Adrenal gland (tissue), 12 donors: ENCODE measurements around the gene VWDE. TPM values are rescaled to one million over a fixed set of nuclear protein-coding genes. Genes with fewer than 3 reads are reported as not detected.

ENCODE experiments used
- DNase-seq, 7 donors: peaks; one replicate each; pipeline ENCODE4 v3.0.0-alpha.2; 2019 to 2020
- H3K27ac ChIP-seq, 5 donors: fragments of 200-600 bp; sonication (generic) in 4 of 5; 1 replicate in 3 of 5; 2 replicates in 2 of 5; pipeline versions ENCODE4 v1.5.1 to v1.8.0; 2016 to 2020; ENCODE audit warnings: mild to moderate bottlenecking in 1 of 5
- H3K27me3 ChIP-seq: fragments of 200-600 bp; 2 replicates; pipeline ENCODE4 v1.8.0; 2021
- H3K36me3 ChIP-seq, 2 donors: fragments of 200-600 bp; replicated peaks in 1 of 2; 1 replicate in 1 of 2; 2 replicates in 1 of 2; pipeline versions ENCODE4 v1.5.1 to v1.8.0; 2018 to 2022
- H3K4me1 ChIP-seq, 2 donors: fragments of 200-600 bp; replicated peaks in 1 of 2; 1 replicate in 1 of 2; 2 replicates in 1 of 2; pipeline versions ENCODE4 v1.5.1 to v1.8.0; 2018 to 2021
- H3K4me3 ChIP-seq, 4 donors: fragments of 200-600 bp; sonication (generic) in 3 of 4; one replicate each; pipeline ENCODE4 v1.5.1; 2016 to 2018
- H3K9me3 ChIP-seq, 3 donors: fragments of 200-600 bp; sonication (generic) in 1 of 3; replicated peaks in 1 of 3; 1 replicate in 2 of 3; 2 replicates in 1 of 3; pipeline versions ENCODE4 v1.5.1 to v1.8.0; 2016 to 2021
- POLR2A ChIP-seq, 2 donors: fragments of 450-650 bp; IDR thresholded peaks; one replicate each; pipeline ENCODE4 v1.6.1; 2017; ENCODE audit warnings: antibody characterized with exemption in 2 of 2, mild to moderate bottlenecking in 2 of 2, moderate library complexity in 1 of 2
- WGBS, 4 donors: extraction: QIAGEN DNeasy Blood & Tissue Kit in 2 of 4; methylation state at CpG; one replicate each; pipeline versions ENCODE4 v1.1.5 to v1.1.7; 2013 to 2017; 5-methylcytosine and 5-hydroxymethylcytosine counted together
- intact Hi-C, 2 donors: fragments of 100-400 bp; cut with DNase I; formaldehyde crosslinking; loops; one replicate each; pipeline versions ENCODE4 v1.14.1 to v1.15.0; 2022 to 2023
- polyA plus RNA-seq, 3 donors: library from polyadenylated mRNA; stranded (reverse); fragments of 200-250 nt in 2 of 3; fragments of 350-450 nt in 1 of 3; fragmentation: Illumina TruSeq in 1 of 3; extraction: RNeasy Lipid Tissue Mini Kit (QIAGEN cat#74804) in 1 of 3; gene quantifications; one replicate each; pipeline ENCODE4 v1.2.3, GENCODE V29; 2013 to 2014
- total RNA-seq, 9 donors: library from RNA; depleted of rRNA in 4 of 9; stranded (reverse); fragments of >200 nt in 4 of 9; fragments of 120-200 nt in 1 of 9; fragmentation: NEBNext Ultra II Directional in 1 of 9; extraction: Animal tissue kit (Norgen Biotek cat#: 25700) in 1 of 9; gene quantifications; one replicate each; pipeline versions ENCODE4 v1.1.0 to v1.2.4, GENCODE V29; 2013 to 2023
- TF ChIP-seq, protein P1 (sequence below), 6 experiments: fragments of 450-650 bp in 4 of 6; fragments of 200-600 bp in 2 of 6; sonication (generic) in 1 of 6; IDR thresholded peaks; 1 replicate in 5 of 6; 2 replicates in 1 of 6; pipeline versions ENCODE4 v1.5.1 to v1.8.0; 2016 to 2021; ENCODE audit warnings: antibody characterized with exemption in 6 of 6, mild to moderate bottlenecking in 2 of 6, moderate library complexity in 1 of 6
- donor health status: healthy with polysubstance abuse.
- donor health status: Bipolar disorder and iron deficiency.
- donor health status: DM: yes; HTN: yes; CAD: no.
- donor health status: DM: no; HTN: no; CAD: no.
- donor health status: DM: no; HTN: no; CAD: no.
- donor health status: DM: yes; HTN: yes; CAD: no.

The VWDE gene
- total and polyA plus RNA-seq, 12 donors = 0.26 to 11.1 (median 0.95) TPM; not detected in 2

DNA sequence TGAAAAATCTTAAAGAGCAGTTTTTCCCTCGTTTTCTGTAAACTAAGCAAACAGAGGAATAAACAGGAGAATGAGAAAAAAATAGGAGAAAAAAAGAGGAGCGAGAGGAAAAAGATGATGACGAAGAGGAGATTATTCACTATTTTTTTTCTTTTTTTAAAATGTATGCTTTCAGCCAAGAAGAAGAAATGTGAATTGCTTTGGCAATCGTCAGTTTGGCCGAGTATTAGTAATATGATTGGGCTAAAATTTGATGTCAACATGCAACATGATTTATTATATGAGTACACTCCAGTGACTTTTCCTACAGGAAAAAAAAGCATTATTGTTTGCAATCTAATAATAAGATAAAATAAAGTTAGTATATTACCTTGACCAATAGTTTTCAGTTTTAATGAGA lies 26.3 kb downstream of the VWDE start:
- no peaks in the 10 kb centered on the region for H3K36me3 ChIP-seq
- no peak for DNase-seq
- no peak overlapping the region for H3K27ac ChIP-seq
- no peak overlapping the region for H3K4me3 ChIP-seq
- no peaks in the 10 kb centered on the region for H3K4me1 ChIP-seq
- TF ChIP-seq, protein P1, sequence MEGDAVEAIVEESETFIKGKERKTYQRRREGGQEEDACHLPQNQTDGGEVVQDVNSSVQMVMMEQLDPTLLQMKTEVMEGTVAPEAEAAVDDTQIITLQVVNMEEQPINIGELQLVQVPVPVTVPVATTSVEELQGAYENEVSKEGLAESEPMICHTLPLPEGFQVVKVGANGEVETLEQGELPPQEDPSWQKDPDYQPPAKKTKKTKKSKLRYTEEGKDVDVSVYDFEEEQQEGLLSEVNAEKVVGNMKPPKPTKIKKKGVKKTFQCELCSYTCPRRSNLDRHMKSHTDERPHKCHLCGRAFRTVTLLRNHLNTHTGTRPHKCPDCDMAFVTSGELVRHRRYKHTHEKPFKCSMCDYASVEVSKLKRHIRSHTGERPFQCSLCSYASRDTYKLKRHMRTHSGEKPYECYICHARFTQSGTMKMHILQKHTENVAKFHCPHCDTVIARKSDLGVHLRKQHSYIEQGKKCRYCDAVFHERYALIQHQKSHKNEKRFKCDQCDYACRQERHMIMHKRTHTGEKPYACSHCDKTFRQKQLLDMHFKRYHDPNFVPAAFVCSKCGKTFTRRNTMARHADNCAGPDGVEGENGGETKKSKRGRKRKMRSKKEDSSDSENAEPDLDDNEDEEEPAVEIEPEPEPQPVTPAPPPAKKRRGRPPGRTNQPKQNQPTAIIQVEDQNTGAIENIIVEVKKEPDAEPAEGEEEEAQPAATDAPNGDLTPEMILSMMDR (IDR thresholded peaks at IDR 0.05) = no peak
- no peak for TF ChIP-seq POLR2A (IDR thresholded peaks at IDR 0.05)
- H3K27me3 ChIP-seq = no peaks in the 10 kb centered on the region
- 68 to 73% (median 69%) methylated on average over 5 of the region's 5 CpGs for whole genome bisulfite sequencing, 4 donors
- H3K9me3 ChIP-seq = no peaks in the 10 kb centered on the region
- intact Hi-C loops = no loop called here

DNA sequence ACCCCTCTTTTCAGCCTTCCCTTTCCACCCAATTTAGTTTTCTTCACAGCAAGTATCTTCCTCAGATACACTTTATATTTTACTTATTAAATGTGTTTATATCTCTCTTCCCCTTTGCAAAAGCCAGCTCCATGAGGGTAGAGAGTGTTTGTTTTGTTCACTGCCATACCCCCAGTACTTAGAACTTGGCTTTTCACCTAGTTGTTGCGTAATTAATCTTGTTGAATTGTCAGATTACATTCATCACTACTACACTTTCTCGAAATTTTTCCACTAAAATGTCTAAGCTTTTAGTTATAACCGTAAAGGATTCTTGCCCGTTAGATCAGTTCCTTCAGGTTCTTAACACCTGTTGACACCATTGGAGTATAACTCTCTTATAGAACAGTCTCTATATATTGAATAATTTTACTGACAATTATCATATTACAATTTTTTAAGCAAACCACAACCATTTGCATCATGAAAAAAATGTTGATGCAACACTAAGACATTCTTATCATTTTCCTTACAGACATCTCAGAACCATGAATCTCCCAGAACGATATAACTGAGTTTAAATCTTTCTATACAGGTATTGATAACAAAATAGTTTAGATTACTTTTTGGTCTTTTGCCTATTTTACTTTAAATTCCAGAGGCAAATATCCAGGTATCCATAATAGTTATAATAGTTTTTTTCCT lies 29.9 kb downstream of the VWDE start:
- 53 to 81% (median 69%) methylated on average over 5 of the region's 5 CpGs for WGBS, 4 donors

DNA sequence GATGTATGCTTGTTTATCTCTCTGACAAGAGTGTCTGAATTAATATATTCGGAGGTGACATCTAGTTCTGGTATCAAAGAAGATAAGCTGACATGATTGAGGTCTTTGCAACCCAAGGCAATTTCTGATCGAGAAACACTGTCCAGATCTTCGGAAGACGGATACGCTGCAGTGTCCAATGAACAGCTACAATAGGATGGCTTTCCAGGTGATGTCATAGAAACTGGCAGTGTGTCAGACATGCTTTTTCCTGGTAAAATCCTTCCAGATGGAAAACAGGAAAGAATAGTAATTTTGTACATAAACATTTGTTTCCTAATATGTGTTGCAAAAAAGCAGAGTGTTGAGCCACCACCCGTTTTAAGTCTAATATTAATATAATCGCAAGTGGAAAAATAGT lies 33.4 kb downstream of the VWDE start:
- 76 to 90% (median 89%) methylated on average over 7 of the region's 7 CpGs for WGBS, 4 donors
- intact Hi-C loops = no loop called here
- DNase-seq = no peak
- Histone ChIP-seq H3K27me3 (no peaks in the 10 kb centered on the region), H3K36me3 (no peaks in the 10 kb centered on the region), H3K4me3 (no peak overlapping the region), H3K9me3 (peaks cover 0 to 5% (median 0%) of the 10 kb centered on the region in 3 donors), H3K4me1 (no peaks in the 10 kb centered on the region), H3K27ac (no peak overlapping the region)
- TF ChIP-seq POLR2A (IDR thresholded peaks at IDR 0.05) = no peak
- TF ChIP-seq, protein P1 (IDR thresholded peaks at IDR 0.05) = no peak

More for the DNA sequence above, 29.9 kb downstream of the VWDE start:
- no peak for DNase-seq
- H3K4me3 ChIP-seq = no peak overlapping the region
- TF ChIP-seq POLR2A (IDR thresholded peaks at IDR 0.05) = no peak
- TF ChIP-seq, protein P1 (IDR thresholded peaks at IDR 0.05) = no peak
- H3K36me3 ChIP-seq = no peaks in the 10 kb centered on the region
- H3K9me3 ChIP-seq = no peaks in the 10 kb centered on the region
- no peak overlapping the region for H3K27ac ChIP-seq
- no peaks in the 10 kb centered on the region for H3K27me3 ChIP-seq
- intact Hi-C loops = no loop called here
- no peaks in the 10 kb centered on the region for H3K4me1 ChIP-seq

DNA sequence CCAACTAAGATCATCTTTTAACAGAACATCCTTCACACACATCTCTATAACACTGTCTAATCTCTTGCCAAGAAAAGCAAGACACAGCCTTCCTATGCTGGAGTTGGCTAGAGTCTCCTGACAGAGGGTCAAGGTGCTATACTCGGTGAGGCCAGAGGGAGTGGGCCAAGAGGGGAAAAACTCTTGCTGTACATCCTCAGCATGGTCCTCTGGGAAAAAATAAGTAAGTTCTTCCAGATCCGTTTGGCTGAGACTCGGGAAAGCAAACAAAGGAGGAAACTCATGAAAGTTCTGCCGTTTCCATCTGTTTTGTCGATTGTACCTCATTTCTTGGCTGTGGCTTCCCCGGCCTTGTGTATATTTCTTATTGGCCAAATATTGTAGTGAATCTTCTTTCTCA lies 33.9 kb downstream of the VWDE start:
- no peak overlapping the region for H3K4me3 ChIP-seq
- H3K36me3 ChIP-seq = no peaks in the 10 kb centered on the region
- TF ChIP-seq, protein P1 (IDR thresholded peaks at IDR 0.05) = no peak
- no peak for TF ChIP-seq POLR2A (IDR thresholded peaks at IDR 0.05)
- H3K27me3 ChIP-seq = no peaks in the 10 kb centered on the region
- intact Hi-C loops = no loop called here
- no peak overlapping the region for H3K27ac ChIP-seq
- no peaks in the 10 kb centered on the region for H3K4me1 ChIP-seq
- no peak for DNase-seq
- peaks cover 0 to 5% (median 0%) of the 10 kb centered on the region in 3 donors for H3K9me3 ChIP-seq
- 59 to 73% (median 64%) methylated on average over 6 of the region's 6 CpGs for WGBS, 4 donors
